ENCODE measurements around the gene THRB.

Gene THRB

GRCh38 chr3:24141548-24141947, 353.1 kb downstream of the THRB start:
- DNase-seq (ENCODE audit: low read depth) = no peak

- DNase-seq (ENCODE audit: low read depth) = no peak
Observed at GRCh38 chr3:24139463-24140412, 354.9 kb downstream of the THRB start.

GRCh38 chr3:24138876-24139256, 355.8 kb downstream of the THRB start:
- DNase-seq (ENCODE audit: low read depth) = no peak

GRCh38 chr3:24137958-24138875, 356.4 kb downstream of the THRB start:
- no peak for DNase-seq (ENCODE audit: low read depth)

- no peak for DNase-seq (ENCODE audit: low read depth)
Observed at GRCh38 chr3:24137334-24137733, 357.3 kb downstream of the THRB start.

GRCh38 chr3:24136624-24137310, 357.9 kb downstream of the THRB start:
- no peak for DNase-seq (ENCODE audit: low read depth)

- DNase-seq (ENCODE audit: low read depth) = no peak
Observed at GRCh38 chr3:24135280-24135679, 359.4 kb downstream of the THRB start.

- no peak for DNase-seq (ENCODE audit: low read depth)
Observed at GRCh38 chr3:24133942-24134341, 360.7 kb downstream of the THRB start.

- no peak for DNase-seq (ENCODE audit: low read depth)
Observed at GRCh38 chr3:24133436-24133835, 361.2 kb downstream of the THRB start.

- DNase-seq (ENCODE audit: low read depth) = no peak
Observed at GRCh38 chr3:24129549-24129948, 365.1 kb downstream of the THRB start.

- no peak for DNase-seq (ENCODE audit: low read depth)
Observed at GRCh38 chr3:24128199-24129005, 366.2 kb downstream of the THRB start.

GRCh38 chr3:24123596-24123995, 371.1 kb downstream of the THRB start:
- no peak for DNase-seq (ENCODE audit: low read depth)

GRCh38 chr3:24120434-24120833, 374.2 kb downstream of the THRB start:
- no peak for DNase-seq (ENCODE audit: low read depth)

GRCh38 chr3:24119321-24119751, 375.3 kb downstream of the THRB start:
- no peak for DNase-seq (ENCODE audit: low read depth)

GRCh38 chr3:24117508-24117907, 377.1 kb downstream of the THRB start:
- no peak for DNase-seq (ENCODE audit: low read depth)

- DNase-seq (ENCODE audit: low read depth) = no peak
Observed at GRCh38 chr3:24111711-24112110, 382.9 kb downstream of the THRB start.

- DNase-seq (ENCODE audit: low read depth) = no peak
Observed at GRCh38 chr3:24110051-24110450, 384.6 kb downstream of the THRB start.

GRCh38 chr3:24101676-24102168, 392.9 kb downstream of the THRB start:
- no peak for DNase-seq (ENCODE audit: low read depth)

GRCh38 chr3:24100696-24101402, 393.8 kb downstream of the THRB start:
- no peak for DNase-seq (ENCODE audit: low read depth)

- DNase-seq (ENCODE audit: low read depth) = no peak
Observed at GRCh38 chr3:24096695-24097290, 397.9 kb downstream of the THRB start.

Measured in activated T-cell treated with anti-CD3 and anti-CD28 coated beads for 1 hour (primary cell).